ENCODE data around the gene HS3ST3B1. TPM values are rescaled to one million over a fixed set of nuclear protein-coding genes. Genes with fewer than 3 reads are reported as not detected.

The HS3ST3B1 gene
- total and polyA plus RNA-seq, 12 donors: 0.73 to 5.9 (median 2.0) TPM

GRCh38 chr17:14302431-14303099, 1.7 kb downstream of the HS3ST3B1 start:
- peak; percentile 64 to 78 (median 70) for ATAC-seq
- peak; percentile 75 to 98 (median 96) for TF ChIP-seq CTCF (IDR thresholded peaks at IDR 0.05)
- intact Hi-C loops (cut with DNase I): loop anchor here (1.0 to 10.0 kb wide), 15 partner anchors 90 to 968 kb away; partner anchors contain the start of gene COX10 (in 4 of the 10)
- 1% methylated on average over 58 to 64 of the region's 64 CpGs for WGBS, 2 donors
- DNase-seq: peak; percentile 77 to 89
- peak overlapping the region; percentile 46 to 80 (median 66) for H3K4me3 ChIP-seq
- peaks cover 3 to 69% (median 59%) of the 10 kb centered on the region in 9 donors for H3K4me1 ChIP-seq
- no peaks in the 10 kb centered on the region for H3K9me3 ChIP-seq
- peak overlapping the region in 9 of 10 donors; percentile 55 to 90 (median 75) for H3K27ac ChIP-seq
- peaks cover 7 to 90% (median 80%) of the 10 kb centered on the region in 7 donors for H3K27me3 ChIP-seq
- no peaks in the 10 kb centered on the region for H3K36me3 ChIP-seq

- Histone ChIP-seq H3K27ac (peak overlapping the region in 4 of 10 donors; percentile 63 to 90 (median 78)), H3K4me1 (peaks cover 3 to 60% (median 48%) of the 10 kb centered on the region in 9 donors), H3K9me3 (no peaks in the 10 kb centered on the region), H3K27me3 (peaks cover 7 to 90% (median 78%) of the 10 kb centered on the region in 7 donors), H3K4me3 (peak overlapping the region in 9 of 10 donors; percentile 49 to 80 (median 67)), H3K36me3 (no peaks in the 10 kb centered on the region)
- WGBS, 2 donors: 5 to 16% methylated on average over 56 of the region's 56 CpGs
- intact Hi-C loops (cut with DNase I): loop anchor here (2.0 to 10.0 kb wide), 12 partner anchors 91 to 969 kb away; partner anchors contain the start of gene COX10 (in 4 of the 10)
- no peak for ATAC-seq
- peak in 1 of 9 donors; percentile 3 for TF ChIP-seq CTCF (IDR thresholded peaks at IDR 0.05)
- no peak for DNase-seq
Observed at GRCh38 chr17:14303343-14304221, 2.7 kb downstream of the HS3ST3B1 start.

- H3K9me3 ChIP-seq: no peaks in the 10 kb centered on the region
- 25 to 29% methylated on average over 21 of the region's 21 CpGs for WGBS, 2 donors
- intact Hi-C loops (cut with DNase I): loop anchor here (5.0 to 10.0 kb wide), 11 partner anchors 92 to 969 kb away; partner anchors contain the start of gene COX10 (in 4 of the 10)
- peak overlapping the region in 2 of 10 donors; percentile 26 to 90 for H3K27ac ChIP-seq
- ATAC-seq: no peak
- DNase-seq: no peak
- no peak for TF ChIP-seq CTCF (IDR thresholded peaks at IDR 0.05)
- H3K36me3 ChIP-seq: no peaks in the 10 kb centered on the region
- peak overlapping the region in 9 of 10 donors; percentile 49 to 80 (median 67) for H3K4me3 ChIP-seq
- peaks cover 3 to 60% (median 48%) of the 10 kb centered on the region in 9 donors for H3K4me1 ChIP-seq
- peaks cover 5 to 90% (median 75%) of the 10 kb centered on the region in 7 donors for H3K27me3 ChIP-seq
Observed at GRCh38 chr17:14304222-14304772, 3.4 kb downstream of the HS3ST3B1 start.
